T-helper 17 cell (primary cell): ENCODE measurements around the gene OPHN1. TPM values are rescaled to one million over a fixed set of nuclear protein-coding genes. Genes with fewer than 3 reads are reported as not detected.

Experiments used
- ATAC-seq: fragments of 150-1000 bp; cut with Tn5 transposase; 2 replicates; pipeline ENCODE4 v1.10.0; 2021; ENCODE audit warnings: mild to moderate bottlenecking, moderate library complexity
- DNase-seq, 3 donors: peaks; one replicate each; pipeline versions ENCODE4 v3.0.0 to v3.0.0-alpha.2; 2020 to 2021
- H3K9me3 ChIP-seq: one replicate; pipeline ENCODE4 v1.7.0; 2013; ENCODE audit warnings: low read length, mild to moderate bottlenecking; ENCODE audit not compliant: control insufficient read depth, poor library complexity, severe bottlenecking
- H3K27ac Mint-ChIP-seq: one replicate; pipeline ENCODE4 v1.8.0; 2022; ENCODE audit warnings: mild to moderate bottlenecking, moderate library complexity, mixed read lengths
- H3K27me3 Mint-ChIP-seq: one replicate; pipeline ENCODE4 v1.8.0; 2022; ENCODE audit warnings: mixed read lengths
- H3K36me3 Mint-ChIP-seq: one replicate; pipeline ENCODE4 v1.8.0; 2022; ENCODE audit warnings: low read depth, mixed read lengths
- H3K4me1 Mint-ChIP-seq: one replicate; pipeline ENCODE4 v1.8.0; 2022; ENCODE audit warnings: mild to moderate bottlenecking, mixed read lengths
- H3K4me3 Mint-ChIP-seq: one replicate; pipeline ENCODE4 v1.8.0; 2022; ENCODE audit warnings: mild to moderate bottlenecking, moderate library complexity, mixed read lengths
- total RNA-seq, 4 donors: library from RNA in 2 of 4; stranded (reverse) in 2 of 4; gene quantifications; one replicate each; pipeline ENCODE4 v1.2.3 and lab custom pipeline; 2022 to 2026

The OPHN1 gene
- total RNA-seq, 2 donors from 2014 or later: 0.37 to 1.4 TPM

- ATAC-seq (no peak), DNase-seq (no peak)
- no peaks in the 10 kb centered on the region for H3K4me1 Mint-ChIP-seq
- H3K27me3 Mint-ChIP-seq: no peaks in the 10 kb centered on the region
- no peaks in the 10 kb centered on the region for H3K36me3 Mint-ChIP-seq
- H3K27ac Mint-ChIP-seq: no peak overlapping the region
- no peaks in the 10 kb centered on the region for H3K9me3 ChIP-seq
- no peak overlapping the region for H3K4me3 Mint-ChIP-seq
Measured at GRCh38 chrX:68018248-68019203, 414.8 kb downstream of the OPHN1 start.

DNA sequence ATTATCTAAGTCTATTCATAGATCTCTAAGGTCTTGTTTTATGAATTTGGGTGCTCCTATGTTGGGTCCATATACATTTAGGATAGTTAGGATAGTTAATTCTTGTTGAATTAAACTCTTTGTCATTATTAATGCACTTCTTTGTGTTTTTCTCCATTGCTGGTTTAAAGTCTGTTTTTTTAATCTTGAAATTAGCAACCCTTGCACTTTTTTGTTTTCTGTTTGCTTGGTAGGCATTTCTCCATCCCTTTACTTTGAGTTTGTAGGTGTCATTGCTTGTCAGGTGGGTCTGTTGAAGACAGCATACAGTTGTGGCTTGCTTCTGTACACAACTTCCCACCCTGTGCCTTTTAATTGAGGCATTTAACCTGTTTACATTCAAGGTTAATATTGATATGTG lies 434.8 kb downstream of the OPHN1 start:
- DNase-seq (no peak), ATAC-seq (no peak)
- Mint-ChIP-seq H3K27ac (no peak overlapping the region), H3K36me3 (no peaks in the 10 kb centered on the region), H3K4me3 (no peak overlapping the region), H3K27me3 (no peaks in the 10 kb centered on the region), H3K4me1 (no peaks in the 10 kb centered on the region)
- H3K9me3 ChIP-seq: no peaks in the 10 kb centered on the region

Other genes with a start within 250 kb of the OPHN1 start
- gene YIPF6, start 65.6 kb upstream of the OPHN1 start, total RNA-seq: 10 to 100 TPM; 14.4 to 16.5 TPM
- gene STARD8, start 214.2 kb upstream of the OPHN1 start, total RNA-seq: 1 to 10 TPM in 1 of 2 donors, under 1 TPM in 1; 0.94 to 3.3 TPM